Gastrocnemius medialis (tissue), 4 donors: Measurements from ENCODE around the gene ITIH6.
"Not testable (repeated sequence)": the region's sequence is repeated elsewhere in the genome, so short reads cannot be mapped to it uniquely, and the experiment has no call there.

Source experiments
- POLR2A ChIP-seq, 2 donors: fragments of 450-650 bp; IDR thresholded peaks; one replicate each; pipeline ENCODE4 v1.6.1; 2017; ENCODE audit warnings: antibody characterized with exemption in 2 of 2, mild to moderate bottlenecking in 2 of 2, moderate library complexity in 2 of 2
- TF ChIP-seq, protein P1 (sequence below), 5 experiments: fragments of 450-650 bp in 3 of 5; fragments of 200-600 bp in 2 of 5; sonication (generic) in 2 of 5; IDR thresholded peaks in 4 of 5; conservative IDR thresholded peaks in 1 of 5; 1 replicate in 4 of 5; 2 replicates in 1 of 5; pipeline ENCODE4 v1.5.1; 2016 to 2019; ENCODE audit warnings: antibody characterized with exemption in 5 of 5, mild to moderate bottlenecking in 3 of 5, moderate library complexity in 3 of 5

DNA sequence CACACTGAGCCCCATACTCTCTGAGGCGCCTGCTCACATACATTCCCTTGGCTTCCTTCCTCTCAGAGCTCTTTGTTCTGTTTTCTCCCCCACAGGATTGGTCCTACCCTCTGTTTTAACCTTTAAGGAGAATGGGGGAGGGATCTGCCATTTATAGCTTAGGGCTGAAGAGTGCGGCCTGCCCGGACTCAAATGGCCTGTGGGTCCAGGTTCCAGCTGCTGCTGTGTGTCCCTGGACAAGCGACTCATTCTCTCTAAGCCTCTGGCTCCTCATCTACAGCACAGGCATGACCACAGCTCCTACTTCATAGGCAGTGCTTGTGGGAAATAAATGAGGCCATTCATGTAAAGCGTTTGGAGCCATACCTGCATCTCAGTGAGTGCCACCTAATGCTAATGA, 8.7 kb downstream of the ITIH6 start:
- not testable (repeated sequence) for TF ChIP-seq POLR2A (IDR thresholded peaks at IDR 0.05)
- TF ChIP-seq, protein P1, sequence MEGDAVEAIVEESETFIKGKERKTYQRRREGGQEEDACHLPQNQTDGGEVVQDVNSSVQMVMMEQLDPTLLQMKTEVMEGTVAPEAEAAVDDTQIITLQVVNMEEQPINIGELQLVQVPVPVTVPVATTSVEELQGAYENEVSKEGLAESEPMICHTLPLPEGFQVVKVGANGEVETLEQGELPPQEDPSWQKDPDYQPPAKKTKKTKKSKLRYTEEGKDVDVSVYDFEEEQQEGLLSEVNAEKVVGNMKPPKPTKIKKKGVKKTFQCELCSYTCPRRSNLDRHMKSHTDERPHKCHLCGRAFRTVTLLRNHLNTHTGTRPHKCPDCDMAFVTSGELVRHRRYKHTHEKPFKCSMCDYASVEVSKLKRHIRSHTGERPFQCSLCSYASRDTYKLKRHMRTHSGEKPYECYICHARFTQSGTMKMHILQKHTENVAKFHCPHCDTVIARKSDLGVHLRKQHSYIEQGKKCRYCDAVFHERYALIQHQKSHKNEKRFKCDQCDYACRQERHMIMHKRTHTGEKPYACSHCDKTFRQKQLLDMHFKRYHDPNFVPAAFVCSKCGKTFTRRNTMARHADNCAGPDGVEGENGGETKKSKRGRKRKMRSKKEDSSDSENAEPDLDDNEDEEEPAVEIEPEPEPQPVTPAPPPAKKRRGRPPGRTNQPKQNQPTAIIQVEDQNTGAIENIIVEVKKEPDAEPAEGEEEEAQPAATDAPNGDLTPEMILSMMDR (IDR thresholded peaks at IDR 0.05 in 4 of 5, conservative IDR thresholded peaks at IDR 0.05 in 1 of 5) = not testable (repeated sequence)
